ENCODE measurements around the gene TIPRL. TPM values are rescaled to one million over a fixed set of nuclear protein-coding genes. Genes with fewer than 3 reads are reported as not detected.
A peak's percentile ranks its signal among the peaks of the same experiment; 100 is the strongest.

Gene TIPRL
- total and polyA plus RNA-seq, 9 of the 15 experiments (the other 6 are each of a cell fraction or from before 2014, with no cell fraction given) = 41.4 to 90.2 (median 69.9) TPM

GRCh38 chr1:168135921-168136708 is 42.6 kb upstream of the TIPRL start (continued):
- TF ChIP-seq AFF1 (IDR thresholded peaks at IDR 0.05; ENCODE audit: low read depth in 1 of 2, partially characterized antibody in 2 of 2) (no peak), HNRNPL (IDR thresholded peaks at IDR 0.05; ENCODE audit: low read depth, low read length) (peak; percentile 51; the same call in 1 of the 2 replicates), ID3 (CRISPR knock-in tag; IDR thresholded peaks at IDR 0.05) (no peak), ID3 (tag; IDR thresholded peaks at IDR 0.05) (peak; percentile 26; the same call in 1 of the 2 replicates), RFX7 (CRISPR knock-in tag; IDR thresholded peaks at IDR 0.05) (no peak), ZNF263 (CRISPR knock-in tag; IDR thresholded peaks at IDR 0.05; ENCODE audit: borderline replicate concordance) (peak; percentile 13; the same call in 1 of the 2 replicates), CTBP1 (IDR thresholded peaks at IDR 0.05; ENCODE audit: borderline replicate concordance) (peak; percentile 17; the same call in 1 of the 2 replicates), ARNT (IDR thresholded peaks at IDR 0.05) (no peak), ARID4B (CRISPR knock-in tag; IDR thresholded peaks at IDR 0.05) (0 out of 2 replicates have a peak, but pooled peaks have one; percentile 14), NR3C1 (CRISPR knock-in tag; IDR thresholded peaks at IDR 0.05) (0 out of 2 replicates have a peak, but pooled peaks have one; percentile 18), CHAMP1 (IDR thresholded peaks at IDR 0.05) (no peak), TFAP4 (CRISPR knock-in tag; IDR thresholded peaks at IDR 0.05; ENCODE audit: borderline replicate concordance) (0 out of 2 replicates have a peak, but pooled peaks have one; percentile 11)
